ENCODE measurements around the gene PPFIA3.

GRCh38 chr19:49141352-49141751 is 22.0 kb downstream of the PPFIA3 start:
- TF ChIP-seq EZH2 (IDR thresholded peaks at IDR 0.05; ENCODE audit: low read depth) (no peak), CTCF (conservative IDR thresholded peaks at IDR 0.05) (no peak)
